Kidney (tissue), 14 donors: ENCODE results near the gene NSUN2. TPM values are rescaled to one million over a fixed set of nuclear protein-coding genes. Genes with fewer than 3 reads are reported as not detected.

ENCODE experiments used
- DNase-seq, 5 donors: peaks; one replicate each; pipeline ENCODE4 v3.0.0-alpha.2; 2013 to 2020
- FAIRE-seq: peaks from 2 replicates; lab custom pipeline; 2012; peaks lifted over from hg19 to GRCh38; lab: Jason Lieb, UNC
- H3K27ac ChIP-seq, 2 donors: one replicate each; pipeline ENCODE4 v1.7.0; 2013; ENCODE audit warnings: low read depth in 2 of 2, low read length in 2 of 2, inconsistent platforms in 1 of 2
- H3K27me3 ChIP-seq: one replicate; pipeline ENCODE4 v1.7.1; 2013; ENCODE audit warnings: low read length, inconsistent platforms; ENCODE audit not compliant: control insufficient read depth, insufficient read depth
- H3K36me3 ChIP-seq, 3 donors: one replicate each; pipeline versions ENCODE4 v1.7.0 to v1.7.1; 2013; ENCODE audit warnings: low read length in 3 of 3, control low read depth in 1 of 3, inconsistent platforms in 1 of 3; ENCODE audit not compliant: insufficient read depth in 3 of 3, control insufficient read depth in 2 of 3
- H3K4me1 ChIP-seq, 3 donors: one replicate each; pipeline versions ENCODE4 v1.7.0 to v1.7.1; 2013; ENCODE audit warnings: low read length in 3 of 3, inconsistent platforms in 1 of 3, low read depth in 1 of 3; ENCODE audit not compliant: control insufficient read depth in 2 of 3, insufficient read depth in 2 of 3
- H3K4me3 ChIP-seq, 3 donors: one replicate each; pipeline versions ENCODE4 v1.7.0 to v1.8.1; 2013; ENCODE audit warnings: low read length in 3 of 3, control low read depth in 1 of 3, inconsistent platforms in 1 of 3
- H3K9ac ChIP-seq, 3 donors: one replicate each; pipeline versions ENCODE4 v1.7.0 to v1.7.1; 2013; ENCODE audit warnings: low read length in 3 of 3, control low read depth in 1 of 3, inconsistent platforms in 1 of 3
- H3K9me3 ChIP-seq, 3 donors: one replicate each; pipeline versions ENCODE4 v1.7.0 to v1.7.1; 2013; ENCODE audit warnings: low read length in 3 of 3, control low read depth in 1 of 3, inconsistent platforms in 1 of 3; ENCODE audit not compliant: control insufficient read depth in 2 of 3, insufficient read depth in 1 of 3
- CTCF ChIP-seq: IDR thresholded peaks from 3 replicates; pipeline ENCODE4 v1.5.1; 2012; ENCODE audit warnings: mild to moderate bottlenecking, moderate library complexity, borderline replicate concordance; ENCODE audit not compliant: insufficient read depth; ENCODE audit errors: extremely low read depth
- intact Hi-C: fragments of 100-400 bp; cut with DNase I; formaldehyde crosslinking; loops from one replicate; pipeline ENCODE4 v1.11.1; 2022
- polyA plus RNA-seq: library from polyadenylated mRNA; stranded (reverse); fragments of 350-450 nt; fragmentation: Illumina TruSeq; extraction: RNeasy Lipid Tissue Mini Kit (QIAGEN cat#74804); gene quantifications from one replicate; pipeline ENCODE4 v1.2.3, GENCODE V29; 2014; ENCODE audit warnings: low read depth, low replicate concordance; ENCODE audit not compliant: insufficient read depth
- total RNA-seq: library from RNA; stranded (reverse); fragmentation: NEBNext Ultra II Directional; extraction: Animal tissue kit (Norgen Biotek cat#: 25700); gene quantifications from one replicate; pipeline ENCODE4 v1.2.1, GENCODE V29; 2021
- donor health status: control.
- donor health status: control.
- donor health status: control.
- donor health status: control.
- donor health status: control.
- donor health status: DM: yes; HTN: yes; CAD: no.
- donor health status: Normal renal cell carcinoma (clear cell type).

The NSUN2 gene
- total and polyA plus RNA-seq, 2 donors from 2014 or later = 16.9 to 48.9 TPM

GRCh38 chr5:6607559-6607936 is 25.3 kb downstream of the NSUN2 start:
- Histone ChIP-seq H3K4me1 (peaks cover 0 to 6% (median 6%) of the 10 kb centered on the region in 3 donors), H3K27ac (no peak overlapping the region), H3K36me3 (peaks cover 18 to 68% (median 45%) of the 10 kb centered on the region in 3 donors), H3K9me3 (no peaks in the 10 kb centered on the region), H3K9ac (no peak overlapping the region), H3K4me3 (no peak overlapping the region), H3K27me3 (no peaks in the 10 kb centered on the region)
- no peak for TF ChIP-seq CTCF
- DNase-seq (no peak), FAIRE-seq (no peak)
- intact Hi-C loops = no loop called here

- Histone ChIP-seq H3K27ac (no peak overlapping the region), H3K9me3 (no peaks in the 10 kb centered on the region), H3K4me1 (peaks cover 0 to 6% (median 6%) of the 10 kb centered on the region in 3 donors), H3K27me3 (no peaks in the 10 kb centered on the region), H3K36me3 (peaks cover 18 to 68% (median 50%) of the 10 kb centered on the region in 3 donors), H3K4me3 (no peak overlapping the region), H3K9ac (no peak overlapping the region)
- no peak for TF ChIP-seq CTCF
- FAIRE-seq = no peak
- DNase-seq = no peak
- intact Hi-C loops = no loop called here
Measured at GRCh38 chr5:6606884-6607558, 25.8 kb downstream of the NSUN2 start.

- Histone ChIP-seq H3K4me1 (no peaks in the 10 kb centered on the region), H3K36me3 (peaks cover 11 to 71% (median 50%) of the 10 kb centered on the region in 3 donors), H3K27me3 (no peaks in the 10 kb centered on the region), H3K27ac (no peak overlapping the region), H3K9ac (no peak overlapping the region), H3K9me3 (no peaks in the 10 kb centered on the region), H3K4me3 (no peak overlapping the region)
- FAIRE-seq (no peak), DNase-seq (no peak)
- TF ChIP-seq CTCF = no peak
- intact Hi-C loops = no loop called here
Measured at GRCh38 chr5:6604946-6605345, 27.9 kb downstream of the NSUN2 start.
